ENCODE data around the gene LALBA.

DNA sequence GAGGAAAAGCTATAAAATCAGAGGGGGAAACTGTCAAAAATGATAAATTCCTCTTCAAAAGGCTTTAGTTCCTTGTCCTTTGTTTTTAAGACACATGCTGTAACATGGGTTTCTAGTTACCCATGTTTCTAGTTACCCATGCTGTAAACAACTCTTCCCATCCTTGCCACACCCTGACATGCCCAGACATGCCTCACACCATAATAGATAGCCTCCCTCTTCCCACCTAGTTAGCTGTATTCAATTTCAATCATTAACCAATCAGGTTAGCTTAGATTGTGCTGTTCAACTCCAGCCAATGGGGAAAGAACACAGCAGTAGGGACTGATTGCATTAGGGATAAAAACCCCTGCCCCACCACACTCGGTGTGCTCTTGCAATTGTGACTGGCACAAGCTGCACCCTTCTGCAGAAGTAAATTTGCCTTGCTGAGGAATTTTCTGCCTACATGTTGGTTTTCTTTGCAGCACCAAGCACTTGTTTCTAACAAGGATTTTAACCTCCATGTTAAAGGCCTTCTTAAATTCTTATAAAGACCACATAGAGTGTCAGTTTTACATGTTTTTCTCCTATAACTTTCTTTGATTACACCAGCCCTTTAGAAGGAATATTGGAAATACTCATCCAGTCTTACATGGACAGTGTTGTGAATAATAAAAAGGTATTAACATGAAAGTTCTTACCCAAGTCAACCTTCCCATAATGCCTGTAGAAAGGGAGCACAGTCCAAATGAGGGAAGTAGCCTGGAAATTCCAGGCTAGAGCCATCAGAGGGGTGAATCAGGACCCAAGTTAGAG lies 32.5 kb upstream of the LALBA start:
- no peak for TF ChIP-seq RAD51 (IDR thresholded peaks at IDR 0.05; ENCODE audit: borderline replicate concordance)
- TF ChIP-seq CTCF (CRISPR knock-in tag; IDR thresholded peaks at IDR 0.05) = no peak
- no peak for TF ChIP-seq POLR2AphosphoS2 (IDR thresholded peaks at IDR 0.05; ENCODE audit: low read depth, low read length)
- no peak for TF ChIP-seq ZSCAN29 (CRISPR knock-in tag; conservative IDR thresholded peaks at IDR 0.05)
- TF ChIP-seq CEBPB (IDR thresholded peaks at IDR 0.05; ENCODE audit: borderline replicate concordance, low read depth, low read length) = no peak
- no peak for TF ChIP-seq FOSL2 (CRISPR knock-in tag; IDR thresholded peaks at IDR 0.05)
- TF ChIP-seq POLR2A (IDR thresholded peaks at IDR 0.05; ENCODE audit: insufficient read depth in 1 of 2, low read depth in 2 of 2, low read length in 2 of 2) = no peak
- TF ChIP-seq CHD4 (IDR thresholded peaks at IDR 0.05; ENCODE audit: borderline replicate concordance, low read length) = no peak
- no peak for TF ChIP-seq SIN3B (IDR thresholded peaks at IDR 0.05; ENCODE audit: low read length)

All from HepG2 (cell line).